LNCAP (cell line): Measurements from ENCODE around the gene SMIM41.
A peak's percentile ranks its signal among the peaks of the same experiment; 100 is the strongest.

Experiments
- TF ChIP-seq, protein P1 (sequence below): fragments of 450-650 bp; IDR thresholded peaks from 2 replicates; pipeline ENCODE4 v1.5.1; 2017; ENCODE audit warnings: mild to moderate bottlenecking

The SMIM41 gene

DNA sequence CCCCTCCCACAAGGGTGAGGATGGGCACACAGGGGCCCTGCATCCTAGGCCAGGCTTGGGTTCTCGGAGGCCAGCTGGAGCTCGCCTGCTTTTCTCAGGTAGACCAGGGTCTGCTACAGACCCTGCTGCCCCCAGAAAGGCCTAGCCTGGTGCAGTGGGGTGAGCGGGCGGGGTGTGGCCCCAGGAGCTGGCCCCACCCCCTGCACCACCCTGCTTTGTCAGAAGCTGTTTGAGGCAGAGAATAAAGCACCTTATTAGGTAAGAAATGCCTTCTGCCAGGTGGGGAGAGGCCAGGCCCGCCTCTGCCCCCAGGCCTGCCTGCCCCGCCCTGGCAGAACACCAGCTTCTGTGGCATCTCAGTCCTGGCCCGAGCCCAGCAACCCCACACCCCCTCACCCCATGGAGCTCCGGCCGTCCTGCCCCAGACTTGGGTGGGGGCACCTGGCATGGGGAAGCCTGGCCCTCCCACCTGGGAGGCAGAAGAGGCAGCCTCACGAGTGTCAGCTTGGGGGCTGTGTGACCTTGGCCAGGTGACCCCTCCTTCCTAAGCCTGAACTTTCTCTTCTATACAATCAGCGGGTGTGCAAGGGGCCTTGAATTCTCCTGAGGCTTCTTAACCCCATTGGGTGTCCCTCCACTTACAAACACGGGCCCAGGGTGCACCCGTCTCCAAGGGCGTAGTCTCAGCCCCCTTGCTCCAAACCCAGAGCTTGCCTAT, 69.1 kb downstream of the SMIM41 start:
- TF ChIP-seq, protein P1, sequence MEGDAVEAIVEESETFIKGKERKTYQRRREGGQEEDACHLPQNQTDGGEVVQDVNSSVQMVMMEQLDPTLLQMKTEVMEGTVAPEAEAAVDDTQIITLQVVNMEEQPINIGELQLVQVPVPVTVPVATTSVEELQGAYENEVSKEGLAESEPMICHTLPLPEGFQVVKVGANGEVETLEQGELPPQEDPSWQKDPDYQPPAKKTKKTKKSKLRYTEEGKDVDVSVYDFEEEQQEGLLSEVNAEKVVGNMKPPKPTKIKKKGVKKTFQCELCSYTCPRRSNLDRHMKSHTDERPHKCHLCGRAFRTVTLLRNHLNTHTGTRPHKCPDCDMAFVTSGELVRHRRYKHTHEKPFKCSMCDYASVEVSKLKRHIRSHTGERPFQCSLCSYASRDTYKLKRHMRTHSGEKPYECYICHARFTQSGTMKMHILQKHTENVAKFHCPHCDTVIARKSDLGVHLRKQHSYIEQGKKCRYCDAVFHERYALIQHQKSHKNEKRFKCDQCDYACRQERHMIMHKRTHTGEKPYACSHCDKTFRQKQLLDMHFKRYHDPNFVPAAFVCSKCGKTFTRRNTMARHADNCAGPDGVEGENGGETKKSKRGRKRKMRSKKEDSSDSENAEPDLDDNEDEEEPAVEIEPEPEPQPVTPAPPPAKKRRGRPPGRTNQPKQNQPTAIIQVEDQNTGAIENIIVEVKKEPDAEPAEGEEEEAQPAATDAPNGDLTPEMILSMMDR, result no peak

- TF ChIP-seq, protein P1, result no peak
These were observed 69.7 kb downstream of the SMIM41 start for GRCh38 chr12:52149182-52149641.

- TF ChIP-seq, protein P1, result no peak
These were observed 70.2 kb downstream of the SMIM41 start for GRCh38 chr12:52149651-52150241.

DNA sequence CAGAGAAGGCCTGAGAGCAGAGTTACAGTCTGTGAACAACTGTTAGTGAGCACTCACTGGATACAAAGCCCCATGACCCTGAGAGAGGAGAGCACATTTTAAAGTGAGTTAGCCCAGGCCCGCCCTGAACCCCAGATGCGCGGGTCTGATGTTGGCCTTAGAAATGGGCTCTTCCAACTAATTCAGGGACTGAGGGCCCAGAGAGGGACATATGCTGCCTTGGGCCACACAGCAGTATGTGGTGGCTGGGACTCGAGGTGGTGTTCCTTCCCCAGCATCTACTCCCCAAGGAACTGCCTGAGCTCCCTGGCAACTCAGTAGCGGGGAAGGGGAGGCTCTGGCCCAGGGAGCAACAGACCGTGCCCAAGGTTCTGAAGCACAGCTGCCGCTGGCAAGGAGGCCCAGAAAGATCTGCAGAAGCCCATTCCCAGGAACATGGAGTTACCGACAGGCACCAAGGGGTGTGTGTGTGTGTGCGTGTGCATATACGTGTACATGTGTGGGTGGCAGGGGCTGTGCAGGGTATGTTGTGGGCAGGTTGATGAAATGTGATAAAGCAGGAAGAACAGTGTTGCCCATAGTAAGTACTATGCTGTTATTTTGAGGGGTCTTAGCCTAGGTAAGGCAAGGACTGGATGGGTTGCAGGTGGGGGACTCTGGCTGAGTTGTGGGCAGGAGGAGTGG, 71.8 kb downstream of the SMIM41 start:
- TF ChIP-seq, protein P1, result no peak

GRCh38 chr12:52151837-52152783, 72.6 kb downstream of the SMIM41 start:
- TF ChIP-seq, protein P1, result peak; percentile 98

GRCh38 chr12:52152905-52153317, 73.4 kb downstream of the SMIM41 start:
- TF ChIP-seq, protein P1, result no peak
